Loucy (cell line): Measurements from ENCODE around the gene PPEF1.
A peak's percentile ranks its signal among the peaks of the same experiment; 100 is the strongest.

ENCODE experiments used
- H2AFZ ChIP-seq: fragments of 200-600 bp; sonication (generic); 2 replicates; pipeline ENCODE4 v1.6.0; 2016; ENCODE audit warnings: antibody characterized with exemption, mild to moderate bottlenecking, low read length, moderate library complexity
- H3F3A ChIP-seq: fragments of 200-600 bp; 2 replicates; pipeline ENCODE4 v1.6.0; 2016; ENCODE audit warnings: antibody characterized with exemption, low read depth, mild to moderate bottlenecking
- H3K27me3 ChIP-seq: fragments of 200-600 bp; sonication (generic); 2 replicates; pipeline ENCODE4 v1.6.1; 2014; ENCODE audit warnings: low read length, mild to moderate bottlenecking; ENCODE audit not compliant: insufficient read depth, poor library complexity, severe bottlenecking
- H3K36me3 ChIP-seq: fragments of 200-600 bp; sonication (generic); 2 replicates; pipeline ENCODE4 v1.6.1; 2016; ENCODE audit warnings: low read length; ENCODE audit not compliant: insufficient read depth
- H3K4me1 ChIP-seq: fragments of 200-600 bp; sonication (generic); 2 replicates; pipeline ENCODE4 v1.5.1; 2014; ENCODE audit warnings: low read length, mild to moderate bottlenecking; ENCODE audit not compliant: insufficient read depth, poor library complexity, severe bottlenecking
- H3K4me2 ChIP-seq: fragments of 200-600 bp; sonication (generic); 2 replicates; pipeline ENCODE4 v1.6.0; 2014; ENCODE audit warnings: antibody characterized with exemption, low read length, low read depth, mild to moderate bottlenecking; ENCODE audit not compliant: poor library complexity, severe bottlenecking
- H3K4me3 ChIP-seq: fragments of 200-600 bp; sonication (generic); 2 replicates; pipeline ENCODE4 v1.5.1; 2014; ENCODE audit warnings: low read length, mild to moderate bottlenecking, mixed read lengths; ENCODE audit not compliant: poor library complexity, severe bottlenecking
- H3K79me2 ChIP-seq: fragments of 200-600 bp; sonication (generic); 2 replicates; pipeline ENCODE4 v1.6.1; 2014; ENCODE audit warnings: low read length; ENCODE audit not compliant: insufficient read depth
- H3K9ac ChIP-seq: fragments of 200-600 bp; sonication (generic); 2 replicates; pipeline ENCODE4 v1.6.0; 2014; ENCODE audit warnings: mild to moderate bottlenecking, low read depth, low read length, moderate library complexity; ENCODE audit not compliant: poor library complexity, severe bottlenecking
- H3K9me2 ChIP-seq: fragments of 200-600 bp; sonication (generic); replicated peaks from 2 replicates; pipeline ENCODE4 v1.6.1; 2016; ENCODE audit warnings: low read depth, low read length, mixed read lengths
- H3K9me3 ChIP-seq: fragments of 200-600 bp; sonication (generic); 2 replicates; pipeline ENCODE4 v1.6.1; 2014; ENCODE audit warnings: mild to moderate bottlenecking, antibody characterized with exemption, low read length, low read depth; ENCODE audit not compliant: insufficient read depth
- H4K20me1 ChIP-seq: fragments of 200-600 bp; sonication (generic); 2 replicates; pipeline ENCODE4 v1.6.0; 2014; ENCODE audit warnings: antibody characterized with exemption, low read length, mild to moderate bottlenecking; ENCODE audit not compliant: insufficient read depth, poor library complexity, severe bottlenecking
- EZH2phosphoT487 ChIP-seq: fragments of 200-600 bp; IDR thresholded peaks from 2 replicates; pipeline ENCODE4 v1.6.1; 2018; ENCODE audit warnings: antibody characterized with exemption, mild to moderate bottlenecking, moderate library complexity, borderline replicate concordance
- TF ChIP-seq, protein P1 (sequence below): fragments of 200-600 bp; sonication (generic); conservative IDR thresholded peaks from 2 replicates; pipeline ENCODE4 v1.5.1; 2014; ENCODE audit warnings: mild to moderate bottlenecking, antibody characterized with exemption, low read length

PPEF1 gene

DNA sequence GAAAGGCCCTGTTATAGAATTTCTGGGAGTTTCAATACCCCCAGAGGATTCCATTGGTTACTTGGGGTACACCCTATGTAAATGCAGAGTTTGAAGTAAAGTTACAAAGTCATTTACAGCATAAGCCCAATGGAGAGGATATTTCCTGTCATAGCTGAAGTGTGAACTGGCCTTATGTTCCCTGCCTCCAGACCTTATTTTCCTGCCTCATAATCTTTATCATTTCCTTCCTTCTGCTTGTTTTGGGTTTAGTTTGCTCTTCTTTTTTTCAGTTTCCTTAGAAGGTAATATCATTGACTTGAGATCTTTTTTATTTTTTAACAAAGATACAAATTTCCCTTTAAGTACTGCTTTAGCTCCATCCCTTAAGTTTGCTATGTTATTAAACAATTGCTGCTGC is 85.4 kb downstream of the PPEF1 start:
- no peaks in the 10 kb centered on the region for H3K9me3 ChIP-seq
- H3K79me2 ChIP-seq: no peaks in the 10 kb centered on the region
- H3K9me2 ChIP-seq: no peaks in the 10 kb centered on the region
- H3K9ac ChIP-seq: no peak overlapping the region
- H4K20me1 ChIP-seq: no peaks in the 10 kb centered on the region
- H3F3A ChIP-seq: no peaks in the 10 kb centered on the region
- no peaks in the 10 kb centered on the region for H3K36me3 ChIP-seq
- no peak for TF ChIP-seq EZH2phosphoT487
- TF ChIP-seq, protein P1, sequence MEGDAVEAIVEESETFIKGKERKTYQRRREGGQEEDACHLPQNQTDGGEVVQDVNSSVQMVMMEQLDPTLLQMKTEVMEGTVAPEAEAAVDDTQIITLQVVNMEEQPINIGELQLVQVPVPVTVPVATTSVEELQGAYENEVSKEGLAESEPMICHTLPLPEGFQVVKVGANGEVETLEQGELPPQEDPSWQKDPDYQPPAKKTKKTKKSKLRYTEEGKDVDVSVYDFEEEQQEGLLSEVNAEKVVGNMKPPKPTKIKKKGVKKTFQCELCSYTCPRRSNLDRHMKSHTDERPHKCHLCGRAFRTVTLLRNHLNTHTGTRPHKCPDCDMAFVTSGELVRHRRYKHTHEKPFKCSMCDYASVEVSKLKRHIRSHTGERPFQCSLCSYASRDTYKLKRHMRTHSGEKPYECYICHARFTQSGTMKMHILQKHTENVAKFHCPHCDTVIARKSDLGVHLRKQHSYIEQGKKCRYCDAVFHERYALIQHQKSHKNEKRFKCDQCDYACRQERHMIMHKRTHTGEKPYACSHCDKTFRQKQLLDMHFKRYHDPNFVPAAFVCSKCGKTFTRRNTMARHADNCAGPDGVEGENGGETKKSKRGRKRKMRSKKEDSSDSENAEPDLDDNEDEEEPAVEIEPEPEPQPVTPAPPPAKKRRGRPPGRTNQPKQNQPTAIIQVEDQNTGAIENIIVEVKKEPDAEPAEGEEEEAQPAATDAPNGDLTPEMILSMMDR: no peak
- no peaks in the 10 kb centered on the region for H3K27me3 ChIP-seq
- peaks cover 17% of the 10 kb centered on the region for H3K4me1 ChIP-seq
- no peak overlapping the region for H2AFZ ChIP-seq
- peak overlapping the region; percentile 49 for H3K4me2 ChIP-seq
- H3K4me3 ChIP-seq: peak overlapping the region; percentile 45

- Histone ChIP-seq H3K27me3 (no peaks in the 10 kb centered on the region), H3K79me2 (no peaks in the 10 kb centered on the region), H3K9me2 (no peaks in the 10 kb centered on the region), H3K4me1 (peaks cover 17% of the 10 kb centered on the region), H3K9me3 (no peaks in the 10 kb centered on the region), H3F3A (no peaks in the 10 kb centered on the region), H3K36me3 (no peaks in the 10 kb centered on the region), H3K4me2 (peak overlapping the region; percentile 49), H2AFZ (no peak overlapping the region), H3K9ac (peak overlapping the region; percentile 15), H3K4me3 (peak overlapping the region; percentile 45), H4K20me1 (no peaks in the 10 kb centered on the region)
- TF ChIP-seq, protein P1: no peak
- no peak for TF ChIP-seq EZH2phosphoT487
These were observed 86.2 kb downstream of the PPEF1 start for GRCh38 chrX:18793601-18794089.

GRCh38 chrX:18797141-18797540 is 89.7 kb downstream of the PPEF1 start:
- no peak for TF ChIP-seq EZH2phosphoT487
- TF ChIP-seq, protein P1: no peak
- Histone ChIP-seq H3K9me3 (no peaks in the 10 kb centered on the region), H4K20me1 (no peaks in the 10 kb centered on the region), H3F3A (no peaks in the 10 kb centered on the region), H3K4me2 (no peak overlapping the region), H3K4me3 (no peak overlapping the region), H3K79me2 (no peaks in the 10 kb centered on the region), H3K36me3 (no peaks in the 10 kb centered on the region), H3K9me2 (no peaks in the 10 kb centered on the region), H2AFZ (no peak overlapping the region), H3K4me1 (peaks cover 17% of the 10 kb centered on the region), H3K27me3 (no peaks in the 10 kb centered on the region), H3K9ac (no peak overlapping the region)
